ENCODE results near the gene FBN3.

GRCh38 chr19:8065875-8066261 lies 83.5 kb downstream of the FBN3 start:
- TF ChIP-seq POLR2A (IDR thresholded peaks at IDR 0.05; ENCODE audit: low read depth) (no peak), CTCF (IDR thresholded peaks at IDR 0.05) (no peak)
